ENCODE results near the gene DESI2.

DNA sequence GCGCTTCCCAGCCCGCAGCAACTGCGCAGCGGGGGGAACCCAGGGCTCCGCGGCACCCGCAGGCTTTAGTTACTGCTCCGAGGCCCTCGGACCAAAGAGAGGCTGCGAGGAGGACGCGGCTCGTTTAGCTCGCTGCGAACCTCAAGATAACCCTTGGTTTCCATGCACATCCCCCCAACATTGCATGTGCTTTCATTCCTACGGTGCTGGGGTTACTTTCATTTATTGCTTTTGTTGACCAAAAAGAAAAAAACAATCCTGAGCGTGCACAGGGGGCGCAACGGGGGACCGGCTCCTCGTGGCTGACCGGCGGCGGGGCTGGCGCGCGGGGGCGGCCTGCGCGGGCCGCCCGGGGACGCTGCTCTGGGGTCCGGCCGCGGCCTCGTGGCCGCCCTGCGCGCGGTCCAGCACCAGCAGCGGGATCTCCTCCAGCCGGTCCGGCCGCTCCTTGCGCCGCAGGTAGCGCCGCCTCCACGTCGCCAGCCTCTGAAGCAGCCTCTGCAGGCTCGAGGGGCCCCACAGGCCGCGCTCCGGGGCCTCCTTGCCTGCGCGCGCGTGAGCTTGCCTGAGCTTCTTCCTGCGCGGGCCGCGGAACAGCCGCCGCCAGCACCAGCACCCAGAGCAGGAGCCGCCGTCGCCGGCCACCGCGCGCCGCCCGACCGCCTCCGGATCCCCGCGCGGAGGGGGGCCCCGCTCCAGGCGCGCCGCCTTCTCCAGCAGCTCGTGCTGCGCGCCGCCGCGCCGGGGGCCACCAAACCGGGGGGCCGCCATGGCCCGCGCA lies 77.4 kb downstream of the DESI2 start:
- TF ChIP-seq POLR2AphosphoS5 (IDR thresholded peaks at IDR 0.05; ENCODE audit: borderline replicate concordance, low read depth, low read length) (no peak), EZH2 (IDR thresholded peaks at IDR 0.05) (no peak)
